OCI-LY3 (cell line): Measurements from ENCODE around the gene STX16.

Experiments used
- CTCF ChIP-seq: fragments of 200-600, 300-600 bp; sonication (generic); IDR thresholded peaks from 2 replicates; pipeline ENCODE4 v1.5.1; 2014; ENCODE audit warnings: antibody characterized with exemption, low read length, low read depth
- EZH2phosphoT487 ChIP-seq: fragments of 200-600 bp; shearing (Covaris generic); IDR thresholded peaks from 2 replicates; pipeline ENCODE4 v1.6.1; 2018; ENCODE audit warnings: antibody characterized with exemption, mixed run types, low read depth

- TF ChIP-seq CTCF = no peak
- TF ChIP-seq EZH2phosphoT487 = no peak
These were observed 37.3 kb downstream of the STX16 start for GRCh38 chr20:58688414-58688813.
